Stimulated activated CD8-positive, alpha-beta memory T cell treated with anti-CD3 and anti-CD28 coated beads, Interleukin-4, amount 100 ng/mL, for 24 hours (primary cell): ENCODE measurements around the gene STK10.

ENCODE experiments used
- DNase-seq: peaks from one replicate; pipeline ENCODE4 v3.0.0-alpha.2; 2020; ENCODE audit warnings: low read depth

Gene STK10

DNA sequence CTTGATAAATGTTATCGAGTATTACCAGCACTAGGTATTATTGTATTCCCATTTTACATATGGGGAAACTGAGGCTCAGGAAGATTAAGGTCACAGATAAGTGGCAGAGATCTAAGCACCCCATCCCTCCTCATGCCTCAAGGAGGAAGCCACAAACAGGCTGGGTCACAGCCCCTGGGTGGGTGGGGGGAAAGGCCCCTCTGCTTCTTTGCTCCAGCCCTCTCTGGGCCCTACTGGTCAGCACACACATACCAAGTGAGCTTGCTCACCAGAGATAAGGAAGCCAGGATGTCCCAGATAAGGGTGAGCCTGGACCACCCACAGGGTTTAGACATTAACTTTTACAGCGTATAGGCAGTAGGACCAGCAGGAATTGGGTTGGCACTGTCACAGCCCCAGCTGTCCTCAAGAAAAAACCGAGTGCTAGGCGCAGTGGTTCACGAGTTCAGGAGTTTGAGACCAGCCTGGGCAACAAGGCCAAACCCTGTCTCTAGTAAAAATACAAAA, 45.3 kb downstream of the STK10 start:
- DNase-seq = no peak

- no peak for DNase-seq
Observed at GRCh38 chr5:172141949-172142319, 46.1 kb downstream of the STK10 start.

DNA sequence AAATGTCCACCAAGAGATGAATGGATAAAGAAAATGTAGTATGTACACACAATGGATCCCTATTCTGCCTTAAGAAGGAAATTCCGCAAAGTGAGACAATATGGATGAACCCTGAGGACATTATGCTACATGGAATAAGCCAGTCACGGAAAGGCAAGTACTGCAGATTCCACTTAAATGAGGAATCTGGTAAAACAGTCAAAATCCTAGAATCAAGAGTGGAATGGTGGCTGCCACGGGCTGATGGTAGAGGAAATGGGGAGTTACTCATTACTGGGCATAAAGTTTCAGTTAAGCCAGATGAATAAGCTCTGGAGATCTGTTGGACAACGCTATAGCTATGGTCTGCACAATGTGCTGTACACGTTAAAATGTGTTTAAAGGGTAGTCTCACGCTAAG, 47.2 kb downstream of the STK10 start:
- DNase-seq = no peak

DNA sequence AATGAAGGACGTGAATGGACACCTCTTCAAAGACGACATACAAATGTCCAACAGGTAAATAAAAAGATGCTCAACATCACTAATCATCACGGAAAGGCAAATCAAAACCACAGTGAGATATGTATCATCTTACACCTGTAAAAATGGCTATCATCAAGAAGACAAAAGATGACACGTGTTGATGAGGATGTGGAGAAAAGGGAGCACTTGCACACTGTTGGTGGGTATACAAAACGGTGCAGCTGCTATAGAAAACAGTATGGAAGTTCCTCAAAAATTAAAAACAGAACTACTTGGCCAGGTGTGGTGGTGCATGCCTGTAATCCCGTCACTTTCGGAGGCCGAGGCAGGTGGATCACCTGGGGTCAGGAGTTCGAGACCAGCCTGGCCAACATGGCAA, 47.9 kb downstream of the STK10 start:
- no peak for DNase-seq

- DNase-seq = no peak
Observed at GRCh38 chr5:172137046-172137445, 51.0 kb downstream of the STK10 start.

DNA sequence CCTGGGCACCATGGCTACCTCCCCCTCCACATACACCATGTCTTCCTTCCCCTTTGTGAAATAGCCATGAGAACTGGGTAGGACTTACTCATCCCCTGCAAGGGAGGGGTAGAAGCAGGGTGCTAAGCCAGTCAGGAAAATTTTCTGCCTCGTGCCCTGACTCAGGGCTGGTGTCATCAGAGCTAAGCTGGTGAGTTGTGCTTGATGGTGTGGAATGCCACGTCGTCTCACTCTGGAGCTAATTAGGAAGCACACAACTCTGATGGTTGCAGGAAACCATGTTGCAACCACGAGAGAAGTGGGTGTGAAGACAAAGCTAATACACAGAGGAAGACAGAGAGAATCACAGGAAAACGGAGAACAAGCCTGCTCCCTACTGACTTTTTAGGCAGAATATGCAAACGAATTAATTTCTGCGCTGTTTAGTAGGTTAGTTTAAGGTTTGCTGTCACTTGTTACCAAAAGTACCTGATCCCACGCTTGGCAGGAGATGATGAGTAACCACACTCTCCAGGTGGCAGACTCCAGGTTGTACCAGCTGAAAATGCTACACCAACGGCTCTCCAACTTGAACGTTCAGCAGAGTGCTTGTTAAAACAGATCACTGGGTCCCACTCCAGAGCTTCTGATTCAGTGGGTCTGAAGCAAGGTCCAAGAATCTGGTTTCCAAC, 54.5 kb downstream of the STK10 start:
- DNase-seq = peak; percentile 39

- no peak for DNase-seq
Observed at GRCh38 chr5:172131690-172132089, 56.3 kb downstream of the STK10 start.

DNA sequence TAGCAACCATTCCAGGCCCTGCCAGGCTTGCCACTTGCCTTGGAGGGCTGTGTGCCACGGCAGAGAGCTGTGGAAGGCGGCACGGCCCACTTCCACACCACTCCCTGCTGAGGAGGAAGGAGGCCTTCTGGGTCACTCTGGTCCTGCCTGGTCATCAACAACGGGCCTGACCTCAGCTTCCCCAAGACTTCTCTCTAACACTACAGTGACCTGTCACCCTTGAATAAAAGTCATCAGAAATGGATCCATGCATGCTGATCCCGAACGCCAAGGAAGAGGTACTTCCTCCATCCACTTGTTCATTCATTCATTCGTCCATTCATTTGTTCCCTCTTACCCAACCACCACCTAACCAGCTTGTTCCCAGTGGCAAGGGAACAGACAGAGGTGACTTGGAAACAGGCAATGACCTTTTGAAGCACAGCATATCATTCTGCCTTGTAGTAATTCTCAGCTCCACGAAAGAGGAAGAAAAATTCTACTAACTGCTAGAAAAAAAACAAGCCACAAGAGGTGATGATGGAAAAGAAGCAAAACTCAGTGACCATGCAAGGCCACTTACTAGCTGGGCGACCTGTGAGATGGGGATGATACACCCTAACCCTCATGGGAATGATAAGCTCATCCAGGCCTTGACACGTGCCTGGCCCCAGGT, 58.6 kb downstream of the STK10 start:
- no peak for DNase-seq

GRCh38 chr5:172127581-172127980, 60.4 kb downstream of the STK10 start:
- DNase-seq = no peak

- no peak for DNase-seq
Observed at GRCh38 chr5:172123269-172123692, 64.7 kb downstream of the STK10 start.

- no peak for DNase-seq
Observed at GRCh38 chr5:172119921-172120688, 67.9 kb downstream of the STK10 start.

- no peak for DNase-seq
Observed at GRCh38 chr5:172118891-172119290, 69.1 kb downstream of the STK10 start.

DNA sequence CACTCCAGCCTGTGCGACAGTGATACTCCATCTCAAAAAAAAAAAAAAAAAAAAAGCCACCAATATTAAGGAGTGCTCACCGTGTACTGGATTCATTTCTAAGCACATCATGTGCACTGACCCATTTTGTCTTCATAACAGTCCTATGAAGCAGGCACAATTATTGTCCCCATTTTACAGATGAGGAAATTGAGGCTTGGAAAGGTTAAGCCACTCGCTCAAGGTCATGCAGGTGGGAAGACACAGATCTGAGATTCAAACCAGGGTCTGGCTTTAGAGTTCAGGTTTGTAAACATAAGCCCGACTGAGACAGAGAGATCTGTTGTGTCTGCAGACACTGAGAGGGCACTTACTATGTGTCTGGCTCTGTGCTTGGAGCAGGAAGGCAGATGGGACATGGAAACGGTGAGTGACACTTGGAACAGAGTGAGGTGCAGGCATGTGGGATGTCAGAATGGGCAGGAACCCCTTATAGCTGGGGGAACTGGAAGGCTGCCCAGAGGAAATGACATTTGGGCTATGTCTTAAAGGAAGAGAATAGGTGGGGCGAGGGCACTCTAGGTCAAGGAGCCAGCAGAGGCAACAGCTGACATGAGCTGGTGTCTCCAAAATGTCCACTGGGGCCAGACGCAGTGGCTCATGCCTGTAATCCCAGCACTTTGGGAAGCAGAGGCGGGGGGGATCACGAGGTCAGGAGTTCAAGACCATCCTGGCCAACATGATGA, 69.9 kb downstream of the STK10 start:
- no peak for DNase-seq

GRCh38 chr5:172115541-172115982, 72.5 kb downstream of the STK10 start:
- no peak for DNase-seq

DNA sequence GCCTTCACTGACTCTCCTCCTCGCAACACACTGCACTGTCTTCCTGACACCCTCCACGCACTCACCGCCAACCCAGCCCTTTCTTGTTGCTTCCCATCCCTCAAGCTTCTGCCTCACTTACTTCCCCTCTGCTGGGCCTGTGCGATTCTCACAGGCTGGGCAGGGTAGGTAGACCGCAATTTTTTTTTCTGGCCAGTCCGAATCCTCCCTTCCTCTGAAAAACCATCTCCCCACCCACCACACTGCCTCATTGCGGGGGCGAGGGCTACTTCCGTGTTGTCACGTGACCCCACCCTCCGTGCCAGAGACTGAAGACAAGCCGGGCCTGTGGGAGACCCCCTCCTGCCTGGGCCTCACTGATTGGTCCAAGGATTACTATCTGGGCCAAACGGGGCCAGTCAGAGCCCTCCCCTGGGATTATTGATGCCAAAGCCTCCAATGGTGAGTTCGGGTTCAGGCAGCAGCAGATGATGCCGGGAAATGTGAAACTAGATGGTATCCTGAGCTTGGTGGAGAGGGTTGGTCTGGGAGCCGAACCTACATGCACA, 73.1 kb downstream of the STK10 start:
- peak; percentile 82 for DNase-seq

DNA sequence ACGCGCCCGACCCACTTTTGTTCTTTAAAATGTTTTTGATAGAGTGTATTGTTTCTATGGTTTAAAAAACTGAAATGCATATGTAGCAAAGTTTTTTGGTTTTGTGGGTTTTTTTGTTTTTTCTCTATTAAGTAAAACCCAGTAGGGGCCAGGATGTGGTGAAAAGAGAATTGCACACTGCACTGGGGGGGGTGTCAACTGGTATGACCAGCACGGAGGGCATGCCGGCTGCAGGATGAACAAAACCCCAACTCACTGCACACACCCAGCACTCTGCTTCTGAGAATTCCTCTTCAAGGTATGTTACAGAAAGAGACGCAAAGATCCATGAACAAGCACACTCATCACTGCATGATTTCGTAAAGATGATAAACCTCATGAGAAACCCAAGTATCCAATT, 75.0 kb downstream of the STK10 start:
- DNase-seq = peak; percentile 66

GRCh38 chr5:172111852-172112225, 76.2 kb downstream of the STK10 start:
- no peak for DNase-seq

- DNase-seq = peak; percentile 77
Observed at GRCh38 chr5:172110921-172111851, 76.8 kb downstream of the STK10 start.

DNA sequence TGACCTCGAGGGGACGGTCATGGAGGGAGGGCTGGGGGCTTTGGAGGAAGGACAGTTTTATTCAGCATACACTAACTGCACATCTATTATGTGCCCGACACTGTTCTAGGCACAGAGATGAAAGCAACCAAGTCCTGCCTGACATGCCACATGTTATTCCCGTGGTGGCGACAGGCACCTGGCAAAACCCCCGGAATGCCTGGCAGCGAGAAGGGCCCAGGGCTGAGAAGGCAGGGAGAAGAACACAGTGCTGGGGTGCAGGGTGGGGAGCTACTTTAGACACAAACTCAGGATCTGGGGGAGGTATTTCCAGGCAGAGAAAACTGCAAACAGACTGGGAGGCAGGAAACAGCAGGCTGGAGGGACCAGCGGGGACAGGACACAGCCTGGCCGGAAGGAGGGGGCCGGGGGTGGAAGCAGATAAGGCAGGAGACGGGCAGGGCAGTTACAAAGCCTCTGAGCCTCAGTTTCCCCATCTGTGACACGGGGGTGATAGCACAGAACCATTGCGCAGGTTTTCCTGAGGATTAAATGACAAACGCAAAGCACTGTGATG, 77.7 kb downstream of the STK10 start:
- no peak for DNase-seq

- no peak for DNase-seq
Observed at GRCh38 chr5:172109749-172110148, 78.3 kb downstream of the STK10 start.

- no peak for DNase-seq
Observed at GRCh38 chr5:172107571-172107970, 80.5 kb downstream of the STK10 start.
